ENCODE data around the gene ZW10. TPM values are rescaled to one million over a fixed set of nuclear protein-coding genes. Genes with fewer than 3 reads are reported as not detected.

The ZW10 gene
- total RNA-seq, 1 experiment from 2014 or later = 18.9 TPM

DNA sequence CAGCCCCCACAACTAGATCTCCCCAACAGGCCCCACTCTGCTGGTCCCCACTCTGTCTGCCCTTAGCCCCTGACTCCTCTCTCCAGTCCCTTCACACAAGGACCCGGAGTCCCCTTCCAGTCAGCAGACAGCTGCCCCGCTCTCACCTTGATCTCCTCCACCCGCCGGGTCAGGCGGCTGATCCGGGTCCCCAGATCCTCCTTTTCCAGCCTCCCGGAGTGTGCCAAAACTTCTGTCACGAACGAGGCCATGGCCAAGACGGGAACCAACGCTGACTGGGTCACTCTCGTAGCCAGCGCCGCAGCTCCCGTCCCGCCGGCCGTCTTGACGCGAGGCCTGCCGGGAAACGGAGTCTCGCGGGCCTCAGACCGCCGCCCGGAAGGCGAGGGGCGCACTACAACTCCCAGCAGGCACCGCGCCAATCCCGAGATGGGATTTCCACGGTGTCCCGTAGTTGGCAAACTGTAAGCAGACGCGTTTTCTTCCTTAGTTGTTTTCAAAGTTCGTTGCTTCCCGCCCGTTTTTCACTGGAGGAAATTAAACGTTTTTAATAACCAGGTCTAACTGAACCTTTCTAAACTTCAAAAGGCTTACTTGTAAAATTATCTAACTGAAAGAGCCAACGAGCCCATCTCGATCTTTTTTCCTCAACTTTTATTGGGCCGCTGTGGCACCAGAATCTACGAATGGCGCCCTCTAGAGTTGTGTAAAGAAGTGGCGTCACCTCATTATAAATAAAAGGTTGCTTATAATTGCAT, at the start of gene ZW10 (continued):
- TF ChIP-seq, protein P1, sequence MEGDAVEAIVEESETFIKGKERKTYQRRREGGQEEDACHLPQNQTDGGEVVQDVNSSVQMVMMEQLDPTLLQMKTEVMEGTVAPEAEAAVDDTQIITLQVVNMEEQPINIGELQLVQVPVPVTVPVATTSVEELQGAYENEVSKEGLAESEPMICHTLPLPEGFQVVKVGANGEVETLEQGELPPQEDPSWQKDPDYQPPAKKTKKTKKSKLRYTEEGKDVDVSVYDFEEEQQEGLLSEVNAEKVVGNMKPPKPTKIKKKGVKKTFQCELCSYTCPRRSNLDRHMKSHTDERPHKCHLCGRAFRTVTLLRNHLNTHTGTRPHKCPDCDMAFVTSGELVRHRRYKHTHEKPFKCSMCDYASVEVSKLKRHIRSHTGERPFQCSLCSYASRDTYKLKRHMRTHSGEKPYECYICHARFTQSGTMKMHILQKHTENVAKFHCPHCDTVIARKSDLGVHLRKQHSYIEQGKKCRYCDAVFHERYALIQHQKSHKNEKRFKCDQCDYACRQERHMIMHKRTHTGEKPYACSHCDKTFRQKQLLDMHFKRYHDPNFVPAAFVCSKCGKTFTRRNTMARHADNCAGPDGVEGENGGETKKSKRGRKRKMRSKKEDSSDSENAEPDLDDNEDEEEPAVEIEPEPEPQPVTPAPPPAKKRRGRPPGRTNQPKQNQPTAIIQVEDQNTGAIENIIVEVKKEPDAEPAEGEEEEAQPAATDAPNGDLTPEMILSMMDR (IDR thresholded peaks at IDR 0.05) = peak; percentile 53
- TF ChIP-seq IRF2 (CRISPR knock-in tag; IDR thresholded peaks at IDR 0.05; ENCODE audit: borderline replicate concordance, low read depth) (no peak), CREM (CRISPR knock-in tag; IDR thresholded peaks at IDR 0.05) (peak; percentile 76), ZNF219 (CRISPR knock-in tag; IDR thresholded peaks at IDR 0.05; ENCODE audit: borderline replicate concordance) (no peak), TP53 (CRISPR knock-in tag; IDR thresholded peaks at IDR 0.05) (0 out of 2 replicates have a peak, but pooled peaks have one; percentile 50), ZNF121 (CRISPR knock-in tag; IDR thresholded peaks at IDR 0.05) (no peak), MYBL2 (CRISPR knock-in tag; IDR thresholded peaks at IDR 0.05) (peak; percentile 47; the same call in 1 of the 2 replicates), KAT7 (CRISPR knock-in tag; IDR thresholded peaks at IDR 0.05; ENCODE audit: borderline replicate concordance) (no peak), ZNF416 (CRISPR knock-in tag; IDR thresholded peaks at IDR 0.05) (no peak), HMGA2 (CRISPR knock-in tag; IDR thresholded peaks at IDR 0.05) (no peak), FOXK1 (CRISPR knock-in tag; IDR thresholded peaks at IDR 0.05) (peak; percentile 85)
- TF ChIP-seq, protein P2, sequence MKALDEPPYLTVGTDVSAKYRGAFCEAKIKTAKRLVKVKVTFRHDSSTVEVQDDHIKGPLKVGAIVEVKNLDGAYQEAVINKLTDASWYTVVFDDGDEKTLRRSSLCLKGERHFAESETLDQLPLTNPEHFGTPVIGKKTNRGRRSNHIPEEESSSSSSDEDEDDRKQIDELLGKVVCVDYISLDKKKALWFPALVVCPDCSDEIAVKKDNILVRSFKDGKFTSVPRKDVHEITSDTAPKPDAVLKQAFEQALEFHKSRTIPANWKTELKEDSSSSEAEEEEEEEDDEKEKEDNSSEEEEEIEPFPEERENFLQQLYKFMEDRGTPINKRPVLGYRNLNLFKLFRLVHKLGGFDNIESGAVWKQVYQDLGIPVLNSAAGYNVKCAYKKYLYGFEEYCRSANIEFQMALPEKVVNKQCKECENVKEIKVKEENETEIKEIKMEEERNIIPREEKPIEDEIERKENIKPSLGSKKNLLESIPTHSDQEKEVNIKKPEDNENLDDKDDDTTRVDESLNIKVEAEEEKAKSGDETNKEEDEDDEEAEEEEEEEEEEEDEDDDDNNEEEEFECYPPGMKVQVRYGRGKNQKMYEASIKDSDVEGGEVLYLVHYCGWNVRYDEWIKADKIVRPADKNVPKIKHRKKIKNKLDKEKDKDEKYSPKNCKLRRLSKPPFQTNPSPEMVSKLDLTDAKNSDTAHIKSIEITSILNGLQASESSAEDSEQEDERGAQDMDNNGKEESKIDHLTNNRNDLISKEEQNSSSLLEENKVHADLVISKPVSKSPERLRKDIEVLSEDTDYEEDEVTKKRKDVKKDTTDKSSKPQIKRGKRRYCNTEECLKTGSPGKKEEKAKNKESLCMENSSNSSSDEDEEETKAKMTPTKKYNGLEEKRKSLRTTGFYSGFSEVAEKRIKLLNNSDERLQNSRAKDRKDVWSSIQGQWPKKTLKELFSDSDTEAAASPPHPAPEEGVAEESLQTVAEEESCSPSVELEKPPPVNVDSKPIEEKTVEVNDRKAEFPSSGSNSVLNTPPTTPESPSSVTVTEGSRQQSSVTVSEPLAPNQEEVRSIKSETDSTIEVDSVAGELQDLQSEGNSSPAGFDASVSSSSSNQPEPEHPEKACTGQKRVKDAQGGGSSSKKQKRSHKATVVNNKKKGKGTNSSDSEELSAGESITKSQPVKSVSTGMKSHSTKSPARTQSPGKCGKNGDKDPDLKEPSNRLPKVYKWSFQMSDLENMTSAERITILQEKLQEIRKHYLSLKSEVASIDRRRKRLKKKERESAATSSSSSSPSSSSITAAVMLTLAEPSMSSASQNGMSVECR (CRISPR knock-in tag; IDR thresholded peaks at IDR 0.05; ENCODE audit: borderline replicate concordance) = peak; percentile 70; the same call in 1 of the 2 replicates
- TF ChIP-seq, protein P3, sequence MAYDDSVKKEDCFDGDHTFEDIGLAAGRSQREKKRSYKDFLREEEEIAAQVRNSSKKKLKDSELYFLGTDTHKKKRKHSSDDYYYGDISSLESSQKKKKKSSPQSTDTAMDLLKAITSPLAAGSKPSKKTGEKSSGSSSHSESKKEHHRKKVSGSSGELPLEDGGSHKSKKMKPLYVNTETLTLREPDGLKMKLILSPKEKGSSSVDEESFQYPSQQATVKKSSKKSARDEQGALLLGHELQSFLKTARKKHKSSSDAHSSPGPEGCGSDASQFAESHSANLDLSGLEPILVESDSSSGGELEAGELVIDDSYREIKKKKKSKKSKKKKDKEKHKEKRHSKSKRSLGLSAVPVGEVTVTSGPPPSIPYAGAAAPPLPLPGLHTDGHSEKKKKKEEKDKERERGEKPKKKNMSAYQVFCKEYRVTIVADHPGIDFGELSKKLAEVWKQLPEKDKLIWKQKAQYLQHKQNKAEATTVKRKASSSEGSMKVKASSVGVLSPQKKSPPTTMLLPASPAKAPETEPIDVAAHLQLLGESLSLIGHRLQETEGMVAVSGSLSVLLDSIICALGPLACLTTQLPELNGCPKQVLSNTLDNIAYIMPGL (CRISPR knock-in tag; IDR thresholded peaks at IDR 0.05) = peak; percentile 95
- TF ChIP-seq, protein P4, sequence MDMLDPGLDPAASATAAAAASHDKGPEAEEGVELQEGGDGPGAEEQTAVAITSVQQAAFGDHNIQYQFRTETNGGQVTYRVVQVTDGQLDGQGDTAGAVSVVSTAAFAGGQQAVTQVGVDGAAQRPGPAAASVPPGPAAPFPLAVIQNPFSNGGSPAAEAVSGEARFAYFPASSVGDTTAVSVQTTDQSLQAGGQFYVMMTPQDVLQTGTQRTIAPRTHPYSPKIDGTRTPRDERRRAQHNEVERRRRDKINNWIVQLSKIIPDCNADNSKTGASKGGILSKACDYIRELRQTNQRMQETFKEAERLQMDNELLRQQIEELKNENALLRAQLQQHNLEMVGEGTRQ (CRISPR knock-in tag; IDR thresholded peaks at IDR 0.05) = no peak
- TF ChIP-seq, protein P5, sequence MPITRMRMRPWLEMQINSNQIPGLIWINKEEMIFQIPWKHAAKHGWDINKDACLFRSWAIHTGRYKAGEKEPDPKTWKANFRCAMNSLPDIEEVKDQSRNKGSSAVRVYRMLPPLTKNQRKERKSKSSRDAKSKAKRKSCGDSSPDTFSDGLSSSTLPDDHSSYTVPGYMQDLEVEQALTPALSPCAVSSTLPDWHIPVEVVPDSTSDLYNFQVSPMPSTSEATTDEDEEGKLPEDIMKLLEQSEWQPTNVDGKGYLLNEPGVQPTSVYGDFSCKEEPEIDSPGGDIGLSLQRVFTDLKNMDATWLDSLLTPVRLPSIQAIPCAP (CRISPR knock-in tag; IDR thresholded peaks at IDR 0.05) = no peak
- TF ChIP-seq, protein P6, sequence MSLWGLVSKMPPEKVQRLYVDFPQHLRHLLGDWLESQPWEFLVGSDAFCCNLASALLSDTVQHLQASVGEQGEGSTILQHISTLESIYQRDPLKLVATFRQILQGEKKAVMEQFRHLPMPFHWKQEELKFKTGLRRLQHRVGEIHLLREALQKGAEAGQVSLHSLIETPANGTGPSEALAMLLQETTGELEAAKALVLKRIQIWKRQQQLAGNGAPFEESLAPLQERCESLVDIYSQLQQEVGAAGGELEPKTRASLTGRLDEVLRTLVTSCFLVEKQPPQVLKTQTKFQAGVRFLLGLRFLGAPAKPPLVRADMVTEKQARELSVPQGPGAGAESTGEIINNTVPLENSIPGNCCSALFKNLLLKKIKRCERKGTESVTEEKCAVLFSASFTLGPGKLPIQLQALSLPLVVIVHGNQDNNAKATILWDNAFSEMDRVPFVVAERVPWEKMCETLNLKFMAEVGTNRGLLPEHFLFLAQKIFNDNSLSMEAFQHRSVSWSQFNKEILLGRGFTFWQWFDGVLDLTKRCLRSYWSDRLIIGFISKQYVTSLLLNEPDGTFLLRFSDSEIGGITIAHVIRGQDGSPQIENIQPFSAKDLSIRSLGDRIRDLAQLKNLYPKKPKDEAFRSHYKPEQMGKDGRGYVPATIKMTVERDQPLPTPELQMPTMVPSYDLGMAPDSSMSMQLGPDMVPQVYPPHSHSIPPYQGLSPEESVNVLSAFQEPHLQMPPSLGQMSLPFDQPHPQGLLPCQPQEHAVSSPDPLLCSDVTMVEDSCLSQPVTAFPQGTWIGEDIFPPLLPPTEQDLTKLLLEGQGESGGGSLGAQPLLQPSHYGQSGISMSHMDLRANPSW (CRISPR knock-in tag; conservative IDR thresholded peaks at IDR 0.05; ENCODE audit: low read depth) = no peak

Data from WTC11 (cell line).